HG03108 (cell line): ENCODE measurements around the gene CROCC2.
"Not testable (repeated sequence)": the region's sequence is repeated elsewhere in the genome, so short reads cannot be mapped to it uniquely, and the experiment has no call there.

Experiments
- ATAC-seq: cut with Tn5 transposase; IDR thresholded peaks from one replicate; pipeline ENCODE4 v1.9.1; 2021; ENCODE audit warnings: moderate library complexity; ENCODE audit not compliant: unreplicated experiment

Gene CROCC2

DNA sequence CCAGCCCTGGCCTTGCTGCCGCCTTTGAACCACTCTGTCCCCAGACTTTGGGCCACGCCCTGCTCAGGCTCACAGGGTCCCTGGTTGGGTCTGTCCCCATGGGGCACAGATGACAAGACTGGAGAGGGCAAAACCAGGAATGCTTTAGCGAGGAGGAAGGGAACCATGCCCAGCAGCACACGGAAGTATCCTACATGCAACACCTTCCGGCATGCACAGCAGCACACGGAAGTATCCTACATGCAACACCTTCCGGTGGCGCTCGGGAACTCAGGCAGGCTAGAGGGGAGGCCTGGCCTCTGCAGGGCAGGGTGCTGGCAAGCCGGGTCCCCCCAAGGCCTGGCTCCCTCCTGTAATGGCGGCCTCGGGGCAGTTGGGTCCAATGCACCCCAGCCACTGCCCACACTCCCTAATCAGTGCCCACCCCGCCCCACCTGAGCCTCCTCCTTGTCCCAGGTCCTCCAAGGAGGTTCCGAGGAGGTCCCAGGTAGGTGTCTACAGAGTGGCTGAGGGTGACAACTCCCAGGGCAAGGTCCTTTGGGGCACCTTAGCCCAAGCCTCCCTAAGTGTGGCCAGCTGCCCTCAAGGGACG, 58.7 kb downstream of the CROCC2 start:
- ATAC-seq, result no peak

DNA sequence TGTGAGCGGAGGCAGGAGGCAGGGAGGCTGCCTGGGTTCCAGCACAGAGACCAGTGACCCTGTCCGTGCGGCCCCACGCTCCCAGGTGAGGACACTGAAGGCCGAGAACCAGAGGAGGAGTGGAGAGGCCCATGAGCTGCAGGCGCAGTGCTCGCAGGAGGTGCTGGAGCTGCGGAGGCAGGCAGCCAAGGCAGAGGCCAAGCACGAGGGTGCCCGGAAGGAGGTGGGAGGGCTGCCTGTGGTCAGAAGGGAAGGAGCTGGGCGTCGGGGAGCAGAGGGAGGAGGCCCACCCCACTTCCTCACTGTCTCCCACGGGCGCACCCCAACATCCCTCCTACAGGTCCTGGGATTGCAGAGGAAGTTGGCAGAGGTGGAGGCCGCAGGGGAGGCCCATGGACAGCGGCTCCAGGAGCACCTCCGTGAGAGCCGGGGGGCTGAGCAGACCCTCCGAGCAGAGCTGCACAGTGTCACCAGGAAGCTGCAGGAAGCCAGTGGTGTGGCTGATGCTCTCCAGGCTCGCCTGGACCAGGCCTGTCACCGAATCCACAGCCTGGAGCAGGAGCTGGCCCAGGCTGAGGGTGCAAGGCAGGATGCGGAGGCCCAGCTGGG, 59.3 kb downstream of the CROCC2 start:
- no peak for ATAC-seq

DNA sequence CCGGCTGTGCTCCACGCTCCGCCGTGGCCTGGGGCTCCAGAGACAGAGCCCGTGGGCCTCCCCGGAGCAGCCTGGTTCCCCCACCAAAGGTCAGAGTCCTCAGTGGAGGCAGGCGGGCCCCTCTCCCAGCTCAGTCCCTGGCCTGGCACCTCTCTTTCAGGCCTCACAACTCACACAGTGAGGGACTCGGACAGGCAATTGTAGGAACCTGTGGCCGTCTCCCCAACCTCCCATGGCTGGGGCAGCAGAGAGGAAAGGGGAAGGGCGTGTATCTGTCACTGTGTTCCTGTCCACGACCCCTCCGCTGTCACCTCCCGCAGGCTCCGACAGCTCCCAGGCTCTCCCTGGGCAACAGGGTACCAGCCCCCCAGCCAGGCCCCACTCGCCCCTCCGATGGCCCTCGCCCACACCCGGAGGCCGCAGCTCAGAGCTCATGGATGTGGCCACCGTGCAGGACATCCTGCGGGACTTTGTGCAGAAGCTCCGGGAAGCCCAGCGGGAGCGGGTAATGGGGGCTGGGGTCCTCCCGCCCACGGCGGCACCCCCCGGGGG, 59.8 kb downstream of the CROCC2 start:
- ATAC-seq, result no peak

DNA sequence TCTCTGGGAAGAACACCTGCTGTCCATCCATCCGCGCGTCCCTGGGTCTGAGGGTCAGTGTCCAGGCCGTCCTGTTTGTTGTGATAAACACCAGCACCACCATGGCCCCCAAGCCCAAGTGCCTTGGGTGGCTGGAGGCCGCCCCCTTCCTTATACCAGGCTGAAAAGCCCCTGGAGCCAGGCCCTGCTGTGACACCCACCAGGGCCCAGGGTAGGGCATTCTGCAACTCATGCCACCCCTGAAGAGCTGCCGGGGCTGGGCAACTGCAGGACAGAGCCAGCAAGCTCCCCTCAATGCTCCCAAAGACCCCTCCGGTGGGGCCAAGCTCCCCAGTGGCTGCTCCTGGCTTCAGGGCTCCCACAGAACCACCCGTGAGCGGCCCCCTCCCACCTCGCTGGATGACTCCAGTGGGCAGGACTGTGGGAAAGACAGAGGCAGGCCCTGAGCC, 60.3 kb downstream of the CROCC2 start:
- ATAC-seq, result no peak

DNA sequence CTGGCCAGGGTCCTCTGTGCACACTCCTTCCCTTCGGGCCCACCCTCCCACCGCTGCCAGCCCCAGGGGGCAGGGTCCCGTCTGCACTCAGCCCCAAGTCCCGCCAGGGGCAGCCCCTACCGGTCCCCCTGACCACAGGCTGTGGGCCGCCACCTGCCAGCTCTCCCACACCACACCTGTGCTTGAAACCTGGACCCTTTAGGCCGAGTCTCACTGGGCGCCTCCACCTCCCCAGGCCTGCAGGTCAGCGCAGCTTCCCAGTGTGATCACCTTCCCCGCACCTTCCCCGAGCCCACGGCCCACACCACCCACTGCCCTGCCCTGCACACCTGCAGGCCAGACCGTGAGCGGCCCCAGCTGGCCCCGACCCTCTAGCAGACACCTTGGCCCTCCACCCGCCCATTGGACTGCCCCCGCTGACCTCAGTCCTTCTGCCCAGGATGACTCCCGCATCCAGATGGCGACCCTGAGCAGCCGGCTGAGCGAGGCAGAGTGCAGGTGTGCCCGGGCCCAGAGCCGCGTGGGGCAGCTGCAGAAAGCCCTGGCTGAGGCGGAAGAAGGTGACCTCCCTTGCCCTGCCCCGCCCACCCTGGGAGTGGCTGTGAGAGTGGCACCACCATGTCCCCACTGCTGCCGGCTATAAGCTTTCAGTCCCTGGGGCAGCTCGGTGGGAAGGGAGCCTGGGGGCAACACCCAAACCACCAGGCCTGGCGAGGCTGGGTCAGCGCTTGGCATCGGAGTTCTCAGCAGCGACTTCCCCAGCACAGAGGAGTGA, 61.0 kb downstream of the CROCC2 start:
- ATAC-seq, result no peak

DNA sequence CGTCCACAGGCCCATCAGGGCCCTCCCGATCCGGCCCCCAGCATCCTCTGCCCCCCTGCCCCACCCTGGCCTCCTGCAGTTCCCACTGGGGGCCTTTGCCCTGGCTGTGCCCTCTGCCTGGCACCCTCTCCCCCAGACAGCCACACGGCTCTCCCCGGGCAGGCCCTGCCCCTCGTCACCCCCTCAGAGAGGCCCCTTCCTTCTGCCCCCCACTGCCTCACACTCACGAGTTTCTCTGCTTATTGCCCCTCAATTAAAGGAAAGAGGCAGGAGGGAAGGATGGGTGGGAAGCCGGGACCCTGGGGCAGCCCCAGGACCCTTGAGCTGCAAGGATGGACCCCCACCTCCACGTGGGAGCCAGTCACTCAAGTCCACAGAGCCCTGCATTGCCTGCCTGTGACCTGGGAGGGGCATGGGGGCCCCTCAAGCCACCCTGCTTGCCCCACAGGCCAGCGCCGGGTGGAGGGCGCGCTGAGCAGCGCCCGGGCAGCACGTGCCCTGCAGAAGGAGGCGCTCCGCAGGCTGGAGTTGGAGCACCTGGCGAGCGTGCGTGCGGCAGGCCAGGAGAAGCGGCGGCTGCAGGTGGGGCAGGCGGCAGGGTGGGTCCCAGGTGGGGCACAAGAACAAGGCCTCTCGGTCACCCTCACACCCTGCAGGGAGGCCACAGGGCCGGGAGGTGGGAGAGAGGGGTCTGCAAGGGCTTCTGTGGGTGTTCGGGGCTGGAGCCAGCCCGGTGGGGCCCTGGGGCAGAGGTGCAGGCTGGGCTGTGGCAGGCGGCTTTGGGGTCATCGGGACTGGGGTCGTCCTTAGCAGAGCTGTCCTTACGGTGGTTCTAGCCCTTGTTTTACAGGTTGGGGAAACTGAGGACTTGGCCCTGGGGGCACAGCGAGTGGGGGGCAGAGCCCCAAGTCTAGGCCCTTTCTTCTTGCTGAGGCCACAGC, 61.8 kb downstream of the CROCC2 start:
- ATAC-seq, result no peak

DNA sequence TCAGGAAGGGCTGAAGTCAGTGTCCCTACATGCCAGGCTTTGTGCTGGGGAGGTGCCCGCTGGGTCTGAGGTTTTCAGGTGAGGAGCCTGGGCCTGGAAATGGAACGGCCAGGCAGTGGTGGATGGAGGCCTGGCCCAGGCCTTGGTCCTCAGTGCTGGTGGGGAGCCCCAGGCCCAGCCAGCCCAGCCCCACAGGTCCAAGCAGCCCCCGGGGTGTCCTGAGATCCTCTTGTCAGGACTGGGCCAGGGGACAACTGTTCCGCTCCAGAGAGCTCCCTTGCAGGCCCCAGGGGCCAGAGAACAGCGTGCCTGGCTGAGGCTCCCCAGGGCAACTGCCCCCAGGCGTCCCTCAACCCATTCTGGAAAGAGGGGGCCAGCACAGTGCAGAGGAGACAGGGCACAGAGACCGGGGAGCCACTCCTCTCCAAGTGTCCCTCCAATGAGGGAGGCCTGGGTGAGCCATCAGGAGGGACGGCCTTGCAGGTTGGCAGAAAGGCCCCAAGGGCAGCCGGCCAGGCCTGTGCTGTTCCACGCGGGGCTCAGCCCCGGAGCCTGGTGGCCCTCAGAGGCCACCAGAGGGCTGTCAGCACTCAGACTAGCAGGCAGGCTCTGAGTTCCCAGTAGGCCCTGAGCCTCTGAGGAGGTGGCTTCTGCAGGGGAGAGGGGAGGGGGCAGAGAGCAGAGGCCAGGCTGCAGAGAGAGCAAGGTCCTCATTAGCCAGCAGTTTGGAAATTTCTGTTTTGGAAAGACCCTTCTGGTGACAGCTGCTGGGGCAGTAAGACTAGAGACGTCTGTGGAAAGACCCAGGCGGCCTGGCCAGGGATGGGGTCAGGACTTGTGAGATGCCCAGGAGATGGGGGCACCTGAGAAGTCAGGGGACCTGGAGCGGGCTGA, 62.8 kb downstream of the CROCC2 start:
- ATAC-seq, result no peak

DNA sequence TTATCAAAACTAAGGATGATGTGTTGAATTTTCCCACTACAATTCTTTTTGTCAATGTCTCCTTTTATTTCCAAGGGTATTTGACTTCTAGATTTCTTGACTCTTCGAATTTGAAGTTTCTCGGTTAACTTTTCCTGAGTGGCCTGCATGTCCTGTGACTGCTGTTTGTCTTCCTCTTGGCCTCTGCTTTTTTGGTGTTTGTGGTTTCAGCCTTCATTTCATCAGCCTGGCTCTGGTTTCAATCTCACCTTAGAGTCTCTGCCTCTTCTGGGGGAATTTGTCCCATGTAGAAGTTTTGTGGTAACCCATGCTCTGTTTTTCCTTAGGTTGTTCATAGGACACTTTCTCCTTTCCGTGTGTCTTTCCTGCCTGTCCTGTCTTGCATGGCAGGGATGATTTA, 64.0 kb downstream of the CROCC2 start:
- no peak for ATAC-seq

DNA sequence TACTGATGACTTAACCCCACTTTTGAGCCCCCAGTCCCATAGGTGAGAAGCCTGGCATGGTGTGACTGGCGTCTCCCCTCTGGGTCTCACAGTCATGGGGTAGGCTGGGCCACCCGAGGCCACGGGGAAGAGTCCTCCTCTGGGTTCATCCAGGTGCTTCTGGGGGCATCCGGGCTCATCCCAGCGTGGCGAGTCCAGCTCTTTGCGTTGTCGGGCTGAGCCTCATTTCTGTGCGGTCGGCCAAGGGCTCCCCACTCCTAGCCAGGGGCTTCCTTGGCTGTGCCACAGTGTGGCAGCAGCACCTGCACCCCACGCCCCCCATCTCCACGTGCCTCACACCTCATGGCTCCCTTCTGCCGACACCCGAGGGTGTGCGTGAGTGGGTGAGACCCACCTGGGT, 64.7 kb downstream of the CROCC2 start:
- no peak for ATAC-seq

DNA sequence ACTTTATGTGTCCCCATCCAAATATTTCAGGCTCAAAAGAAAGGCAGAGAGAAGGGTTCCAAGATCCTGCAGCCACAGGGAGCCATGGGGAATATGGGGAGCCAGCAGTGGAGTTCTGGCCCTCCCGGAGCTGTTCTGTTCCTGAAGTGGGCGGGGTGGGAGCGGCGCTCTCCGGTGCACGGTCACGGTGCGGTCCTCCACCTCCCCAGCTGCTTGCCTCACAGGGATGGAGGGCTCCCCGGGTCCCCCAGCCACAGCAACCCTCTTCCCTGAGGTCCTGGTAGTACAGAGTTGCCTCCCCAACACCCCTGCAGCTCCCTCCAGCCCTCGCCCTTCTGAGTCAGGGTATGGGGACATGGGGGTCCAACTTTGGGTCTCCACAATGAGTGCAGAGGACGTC, 66.1 kb downstream of the CROCC2 start:
- no peak for ATAC-seq

DNA sequence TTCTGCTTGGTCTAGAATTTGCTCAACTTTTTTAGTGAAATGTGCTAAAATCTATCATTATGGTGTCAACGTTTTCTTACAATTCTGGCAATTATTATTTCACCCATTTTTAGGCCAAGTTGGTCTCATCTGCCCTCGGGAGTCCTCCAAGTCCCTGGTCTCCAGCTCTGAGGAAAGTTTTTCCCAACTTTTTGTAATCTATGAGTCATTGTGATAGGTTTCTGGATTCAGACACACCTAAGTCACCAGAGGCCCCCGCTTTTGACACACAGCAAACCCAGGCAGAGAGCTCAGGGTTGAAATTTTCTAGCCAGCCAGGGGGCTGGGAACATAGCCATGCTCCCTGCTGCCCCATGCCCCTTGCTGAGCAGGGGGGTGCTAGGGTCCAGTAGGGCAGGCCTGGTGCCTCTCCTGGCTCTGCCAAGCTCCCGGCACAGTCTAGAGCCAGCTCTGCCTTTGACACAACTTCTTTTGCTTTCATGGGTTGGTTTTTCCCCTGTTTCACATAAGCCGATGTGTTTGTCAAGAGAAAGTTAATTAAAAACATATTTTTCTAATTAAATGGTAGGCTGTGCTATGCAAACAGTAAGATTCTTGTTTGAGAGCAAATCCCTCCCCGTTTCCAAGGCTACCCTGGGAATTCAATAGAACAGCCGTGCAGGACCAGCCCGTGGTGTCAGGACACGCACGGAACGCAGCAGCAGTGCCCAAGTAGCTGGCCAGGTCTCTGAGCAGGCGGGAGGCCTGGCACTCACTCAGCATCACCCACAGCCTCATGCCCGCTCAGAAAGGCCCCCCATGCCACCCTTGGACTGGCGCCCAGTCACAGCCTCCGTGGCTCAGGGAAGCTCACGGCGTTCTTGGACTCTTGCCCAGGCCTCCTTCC, 66.7 kb downstream of the CROCC2 start:
- no peak for ATAC-seq

DNA sequence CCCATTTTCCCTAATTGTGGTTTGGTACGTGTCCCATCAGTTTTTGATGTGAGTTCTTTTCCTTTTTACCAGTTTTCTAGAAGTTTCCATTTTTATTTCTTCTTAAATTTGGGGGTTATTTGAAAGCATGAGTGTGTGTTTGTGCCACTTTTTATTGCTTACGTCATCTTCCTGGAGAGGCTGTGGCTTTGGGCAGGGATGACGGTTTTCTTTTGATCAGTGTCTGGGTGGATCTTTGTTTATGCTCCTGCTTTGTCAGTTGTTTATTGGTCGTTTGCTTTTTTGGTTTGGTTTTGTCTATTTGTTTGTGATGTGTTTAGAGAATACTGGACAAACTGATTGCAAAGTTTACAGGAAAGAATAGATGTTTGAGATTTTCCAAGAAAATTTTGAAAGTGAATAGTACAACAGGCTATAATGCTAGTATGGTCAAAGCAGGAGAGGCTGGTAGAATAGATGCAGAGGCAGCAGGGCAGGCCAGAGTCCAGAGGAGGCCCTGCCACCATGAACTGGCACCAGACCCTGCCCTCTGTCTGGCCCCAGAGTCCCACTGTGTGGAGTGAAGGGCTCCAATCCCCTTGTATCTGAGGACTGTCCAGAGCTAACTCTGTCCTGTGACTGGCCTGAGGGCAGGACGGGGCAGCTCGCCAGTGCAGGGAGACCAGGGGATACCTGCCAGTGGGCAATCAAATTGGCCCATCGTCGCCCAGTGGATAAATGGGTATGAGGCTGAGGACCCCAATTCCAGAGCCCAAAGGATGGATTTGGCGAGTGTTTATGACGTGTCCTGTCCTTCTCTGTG, 68.8 kb downstream of the CROCC2 start:
- ATAC-seq, result no peak

DNA sequence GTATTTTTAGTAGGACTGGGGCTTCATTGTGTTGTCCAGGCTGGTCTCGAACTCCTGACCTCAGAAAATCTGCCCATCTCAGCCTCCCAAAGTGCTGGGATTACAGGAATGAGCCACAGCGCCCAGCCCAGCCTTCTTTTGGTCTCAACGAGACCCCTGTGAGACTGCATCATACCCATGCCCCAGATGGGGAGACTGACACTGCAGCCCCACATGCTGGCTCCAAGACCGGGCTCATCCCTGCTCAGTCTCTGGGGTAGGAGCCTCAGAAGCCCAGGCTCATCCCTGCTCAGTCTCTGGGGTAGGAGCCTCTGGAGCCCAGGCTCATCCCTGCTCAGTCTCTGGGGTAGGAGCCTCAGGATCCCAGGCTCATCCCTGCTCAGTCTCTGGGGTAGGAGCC, 69.8 kb downstream of the CROCC2 start:
- not testable (repeated sequence) for ATAC-seq

DNA sequence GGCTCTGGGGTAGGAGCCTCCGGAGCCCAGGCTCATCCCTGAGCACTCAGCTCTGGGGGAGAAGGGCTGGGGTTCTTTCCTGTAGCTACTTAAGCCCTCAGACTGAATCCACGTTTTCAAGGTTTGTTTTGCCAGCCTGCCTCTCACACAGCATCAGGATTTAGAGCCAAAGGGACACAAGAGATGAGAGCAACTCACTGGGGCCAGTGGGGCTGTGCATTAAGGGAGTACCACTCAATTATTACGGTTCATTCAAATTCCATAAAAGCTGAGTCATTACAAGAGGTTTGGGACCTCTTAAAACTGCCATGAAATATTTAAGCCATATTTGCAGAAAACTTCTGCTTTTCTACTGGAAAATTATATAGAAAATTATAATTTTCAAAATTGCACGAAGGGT, 75.1 kb downstream of the CROCC2 start:
- ATAC-seq, result no peak

DNA sequence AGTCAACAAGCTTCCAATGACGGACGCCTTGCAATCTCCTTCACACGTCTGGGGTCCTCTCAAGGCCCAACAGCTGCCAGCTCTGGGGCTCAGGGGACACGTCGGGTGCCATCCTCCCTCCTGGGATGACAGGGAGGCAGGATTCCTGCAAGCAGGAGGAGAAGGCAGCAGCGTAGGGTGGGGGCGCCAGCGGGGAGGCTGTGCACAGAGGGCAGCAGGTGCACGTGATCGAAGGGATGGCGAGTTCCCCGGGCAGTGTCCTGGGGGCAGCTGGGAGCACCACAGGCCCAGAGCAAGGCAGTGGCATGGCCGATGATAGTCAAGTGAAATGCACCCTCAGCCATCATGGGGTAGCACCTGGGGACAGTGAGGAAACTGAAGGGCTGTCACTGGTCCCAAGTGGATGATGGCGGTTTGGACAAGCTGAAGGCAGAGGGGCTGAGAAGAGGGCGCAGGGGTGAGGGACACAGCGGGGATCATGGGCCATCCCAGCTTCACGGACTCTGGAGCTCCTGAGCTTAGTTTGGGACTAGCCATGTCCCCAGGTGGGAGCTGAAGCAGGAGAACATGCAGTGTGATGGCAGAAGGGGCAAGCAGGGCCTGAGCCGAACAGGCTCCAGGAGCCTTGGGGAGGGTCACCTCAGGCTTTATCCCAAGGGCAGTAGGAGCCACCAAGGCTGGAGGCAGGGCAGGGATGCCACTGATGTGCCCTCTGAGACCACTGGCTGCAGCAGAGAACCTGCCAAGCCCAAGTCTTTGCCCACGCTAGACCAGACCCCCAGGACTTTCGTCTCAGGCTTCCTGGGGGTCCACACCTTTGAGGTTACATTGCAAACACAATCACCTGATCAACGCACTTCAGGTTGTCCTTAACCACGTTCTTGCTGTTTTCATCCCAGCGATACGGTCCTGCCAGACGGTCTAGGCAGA, 76.0 kb downstream of the CROCC2 start:
- ATAC-seq, result no peak

DNA sequence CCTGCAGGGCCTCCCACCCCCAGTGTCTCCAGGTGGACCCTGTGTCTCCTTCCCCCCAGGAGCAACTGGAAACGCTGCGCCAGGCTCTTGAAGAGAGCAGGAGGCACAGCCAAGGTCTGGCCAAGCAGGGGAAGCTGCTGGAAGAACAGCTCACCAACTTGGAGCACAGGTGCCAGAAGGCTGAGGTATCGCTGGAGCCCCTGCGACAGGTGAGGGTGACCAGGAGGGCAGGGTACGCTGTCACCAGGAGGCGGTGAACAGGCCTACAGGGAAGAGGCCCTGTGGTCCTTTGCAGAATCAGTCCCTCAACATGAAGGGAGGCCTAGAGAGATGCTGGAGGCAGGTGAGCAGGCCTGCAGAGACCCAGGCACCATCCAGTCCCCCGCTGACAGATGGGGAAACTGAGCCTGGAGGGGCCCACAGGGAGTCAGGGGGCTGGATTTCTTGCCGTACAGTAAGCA, 76.7 kb downstream of the CROCC2 start:
- ATAC-seq, result no peak
